Skin of body (tissue), 2 donors: Measurements from ENCODE around the gene ENAH. TPM values are rescaled to one million over a fixed set of nuclear protein-coding genes. Genes with fewer than 3 reads are reported as not detected.

Experiments used
- DNase-seq: peaks from one replicate; lab custom pipeline; 2025; lab: John Stamatoyannopoulos, UW
- total RNA-seq: library from RNA; depleted of rRNA; stranded (reverse); fragments of >200 nt; gene quantifications from one replicate; pipeline ENCODE4 v1.2.3, GENCODE V29; 2014

The ENAH gene
- total RNA-seq, 1 donor from 2014 or later, result 51.3 TPM

DNA sequence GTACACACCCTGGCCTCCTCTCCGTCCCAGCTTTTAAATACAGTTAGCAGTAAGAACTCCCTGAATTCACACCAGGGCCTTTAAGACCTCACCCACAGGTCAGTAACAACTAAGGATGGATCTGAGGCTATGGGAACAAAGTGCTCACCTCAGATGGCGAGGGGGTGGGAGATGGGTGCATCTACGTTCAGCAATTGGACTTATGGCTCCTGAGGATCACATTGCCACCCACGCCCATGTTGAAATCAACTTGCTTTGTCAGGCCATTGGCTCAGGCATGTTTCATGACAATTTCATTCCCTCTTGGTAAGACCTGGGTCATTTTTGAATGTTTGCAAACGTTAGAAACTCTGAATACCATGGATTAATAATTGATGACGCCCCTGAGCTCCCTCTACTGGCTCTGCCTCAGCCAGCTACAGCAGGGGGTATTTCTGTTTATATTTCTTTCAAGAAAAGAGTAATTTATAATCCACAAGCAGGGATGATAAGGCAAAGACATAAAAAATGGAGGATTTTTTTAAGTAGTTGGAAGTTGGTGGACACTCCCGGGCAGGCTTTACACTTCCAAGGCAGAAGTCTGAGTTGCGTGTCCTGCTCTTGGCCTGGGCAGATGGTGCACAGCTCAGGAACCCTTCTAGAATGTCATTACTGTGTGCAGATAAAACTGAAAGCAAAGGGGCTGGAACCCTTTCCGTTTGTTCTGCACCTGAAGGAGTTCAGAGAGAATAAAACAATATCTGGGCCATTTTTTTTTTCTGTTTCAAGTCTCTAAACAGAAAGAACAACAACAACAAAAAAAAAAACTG is 211.4 kb downstream of the ENAH start:
- no peak for DNase-seq

- DNase-seq, result no peak
Observed at GRCh38 chr1:225440380-225441221, 212.3 kb downstream of the ENAH start.

DNA sequence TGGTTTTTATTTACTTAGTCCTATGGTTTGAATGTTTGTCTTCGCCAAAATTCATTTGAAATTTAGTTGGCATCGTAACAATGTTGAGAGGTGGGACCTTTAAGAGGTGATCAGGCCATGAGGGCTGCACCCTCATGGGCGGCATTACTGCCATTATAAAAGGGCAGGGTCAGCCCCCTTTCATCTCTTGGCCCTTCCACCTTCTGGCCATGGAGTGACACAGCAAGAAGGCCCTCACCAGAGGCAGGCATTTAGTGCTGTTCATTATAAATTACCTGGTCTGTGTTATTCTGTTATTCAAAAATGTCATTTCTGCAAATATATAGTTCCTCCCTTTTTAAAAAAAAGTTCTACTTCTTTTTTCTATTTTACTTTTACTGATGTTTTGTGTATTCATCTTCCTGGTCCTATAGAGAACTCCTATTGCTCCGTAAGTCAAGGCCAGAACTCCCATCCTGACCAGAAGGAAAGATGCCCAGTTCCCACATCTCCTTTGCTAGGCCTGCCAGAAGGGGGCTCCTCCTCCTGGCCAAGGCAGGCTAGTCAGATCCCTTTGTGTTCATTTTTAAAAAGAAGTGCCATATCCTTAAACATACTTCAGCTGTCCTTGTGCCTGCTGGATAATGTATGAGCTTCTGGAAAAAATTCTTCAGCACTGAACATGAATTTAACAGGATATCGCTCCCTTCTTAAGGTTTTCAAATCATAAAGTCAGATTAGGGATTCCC is 215.0 kb downstream of the ENAH start:
- no peak for DNase-seq

Other genes starting within 250 kb of the ENAH start
- gene LBR, start 225.1 kb downstream of the ENAH start, total RNA-seq, result 64.8 TPM
- 208 TPM for gene SRP9, start 124.7 kb upstream of the ENAH start, total RNA-seq
- 34.0 TPM for gene EPHX1, start 157.0 kb upstream of the ENAH start, total RNA-seq
- gene TMEM63A, start 229.3 kb upstream of the ENAH start, total RNA-seq, result 43.8 TPM
- 0.30 TPM for gene LEFTY1, start 236.0 kb upstream of the ENAH start, total RNA-seq